H1 (cell line): Measurements from ENCODE around the gene EIPR1. TPM values are rescaled to one million over a fixed set of nuclear protein-coding genes. Genes with fewer than 3 reads are reported as not detected.
A peak's percentile ranks its signal among the peaks of the same experiment; 100 is the strongest.

Experiments
- BCL11A ChIP-seq, 2 experiments: IDR thresholded peaks; one replicate each; pipeline ENCODE4 v1.6.1; 2011; ENCODE audit warnings: low read depth in 2 of 2, low read length in 2 of 2, mild to moderate bottlenecking in 2 of 2
- HDAC2 ChIP-seq, 2 experiments: fragments of 300-600 bp in 1 of 2; sonication (generic) in 1 of 2; IDR thresholded peaks; 2 replicates each; pipeline ENCODE4 v1.6.1; 2011 to 2012; ENCODE audit warnings: low read depth in 2 of 2, low read length in 2 of 2, mild to moderate bottlenecking in 2 of 2, moderate library complexity in 2 of 2, borderline replicate concordance in 1 of 2, inconsistent platforms in 1 of 2
- RFX5 ChIP-seq: IDR thresholded peaks from 2 replicates; pipeline ENCODE4 v1.6.1; 2011; ENCODE audit warnings: low read depth, low read length, improper control_type of control experiment, borderline replicate concordance
- SRF ChIP-seq: IDR thresholded peaks from 2 replicates; pipeline ENCODE4 v1.6.1; 2011; ENCODE audit warnings: mild to moderate bottlenecking, low read depth, low read length, moderate library complexity
- polyA plus RNA-seq, 7 experiments: library from polyadenylated mRNA; depleted of rRNA in 3 of 7; stranded (reverse) in 5 of 7; unstranded in 2 of 7; fragments of >200 nt in 5 of 7; fragments of 200-250 nt in 2 of 7; gene quantifications; 1 replicate in 5 of 7; 2 replicates in 1 of 7; 4 replicates in 1 of 7; pipeline versions ENCODE4 v1.2.1 to v1.2.3, GENCODE V29; 2011 to 2013; ENCODE audit warnings: missing spikeins in 2 of 7, mixed read lengths in 2 of 7
- total RNA-seq: library from RNA; stranded (reverse); fragmentation: NEBNext Ultra II Directional; extraction: Animal tissue kit (Norgen Biotek cat#: 25700); gene quantifications from 2 replicates; pipeline ENCODE4 v1.2.1, GENCODE V29; 2021

The EIPR1 gene
- total and polyA plus RNA-seq, 2 of the 8 experiments (the other 6 are each of a cell fraction or from before 2014, with no cell fraction given), result 26.3 to 56.4 TPM

DNA sequence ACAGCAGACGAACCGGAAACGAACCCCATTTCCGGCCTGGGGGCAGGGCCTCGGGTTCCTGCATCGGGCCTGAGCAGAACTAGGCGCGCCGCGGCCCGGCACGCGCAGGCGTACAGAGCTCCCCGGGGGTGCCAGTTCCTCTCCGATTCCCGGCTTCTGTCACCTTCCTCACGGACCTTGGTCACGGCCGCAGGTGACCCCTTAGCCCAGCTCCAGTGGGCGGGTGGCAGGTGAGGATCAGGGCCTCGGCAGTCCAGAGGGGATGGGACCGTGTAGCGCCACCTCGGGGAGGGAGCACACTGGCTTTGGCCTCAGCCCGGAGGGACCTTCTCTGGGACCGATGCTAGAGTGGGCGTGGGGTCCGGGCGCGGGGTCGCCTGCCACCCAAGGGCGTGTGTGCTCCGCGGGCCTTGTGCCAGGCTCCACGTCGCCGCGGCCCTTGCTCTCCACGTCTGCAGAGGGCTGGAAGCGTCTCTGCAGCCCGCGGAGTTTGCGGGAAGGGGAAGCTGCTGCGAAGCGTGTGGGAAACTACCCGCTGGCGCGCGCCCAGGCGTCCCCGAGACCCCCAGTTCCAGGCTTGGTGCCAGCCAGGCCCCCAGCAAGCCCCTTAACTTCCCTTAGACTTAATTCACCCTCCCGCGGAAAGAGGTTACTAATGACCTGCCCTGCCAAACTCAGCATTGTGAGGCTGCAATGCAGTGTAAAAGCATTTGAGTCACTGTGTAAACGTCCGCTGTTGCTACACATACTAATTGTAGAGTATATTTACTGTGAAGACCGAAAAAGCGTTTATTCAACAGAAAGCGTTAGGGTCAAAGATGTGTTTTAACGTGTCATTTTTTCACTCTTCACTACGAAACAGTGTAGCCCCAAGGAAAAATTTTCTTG lies 2.3 kb upstream of the EIPR1 start, which contains the start of gene TRAPPC12 (continued):
- no peak for TF ChIP-seq BCL11A (IDR thresholded peaks at IDR 0.05; ENCODE audit: low read depth in 2 of 2, low read length in 2 of 2)
- TF ChIP-seq RFX5, result no peak
- peak in 1 of 2 experiments; percentile 94; a peak in 2 of 4 replicates for TF ChIP-seq HDAC2 (IDR thresholded peaks at IDR 0.05; ENCODE audit: borderline replicate concordance in 1 of 2, low read depth in 2 of 2, low read length in 2 of 2)
- no peak for TF ChIP-seq SRF
